PC-9 (cell line): ENCODE data around the gene ROBO1.

Experiments
- EZH2 ChIP-seq: fragments of 200-600 bp; sonication (generic); IDR thresholded peaks from 2 replicates; pipeline ENCODE4 v1.8.0; 2017; ENCODE audit warnings: antibody characterized with exemption, low read depth
- TF ChIP-seq, protein P1 (sequence below): fragments of 200-600 bp; sonication (generic); conservative IDR thresholded peaks from 2 replicates; pipeline ENCODE4 v1.6.1; 2017; ENCODE audit warnings: mixed run types, antibody characterized with exemption, mild to moderate bottlenecking, moderate library complexity

DNA sequence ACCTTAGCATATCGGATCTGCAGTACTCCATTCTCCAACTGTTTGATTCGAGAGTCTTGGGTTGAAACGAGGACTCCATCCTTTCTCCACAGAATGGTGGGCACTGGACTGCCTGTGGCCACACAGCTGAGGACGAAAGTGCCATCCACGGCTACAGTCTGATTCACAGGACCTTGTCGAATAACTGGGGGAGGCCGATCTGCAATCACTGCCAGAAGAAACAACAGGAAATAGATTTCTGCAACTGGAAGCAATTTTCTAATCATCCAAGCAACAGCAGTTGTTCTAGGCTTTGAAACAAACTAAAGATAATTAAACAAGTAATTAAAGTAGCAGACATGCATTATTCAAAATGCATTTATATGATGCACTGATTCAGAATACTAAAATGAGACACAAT is 1097.7 kb downstream of the ROBO1 start:
- TF ChIP-seq, protein P1, sequence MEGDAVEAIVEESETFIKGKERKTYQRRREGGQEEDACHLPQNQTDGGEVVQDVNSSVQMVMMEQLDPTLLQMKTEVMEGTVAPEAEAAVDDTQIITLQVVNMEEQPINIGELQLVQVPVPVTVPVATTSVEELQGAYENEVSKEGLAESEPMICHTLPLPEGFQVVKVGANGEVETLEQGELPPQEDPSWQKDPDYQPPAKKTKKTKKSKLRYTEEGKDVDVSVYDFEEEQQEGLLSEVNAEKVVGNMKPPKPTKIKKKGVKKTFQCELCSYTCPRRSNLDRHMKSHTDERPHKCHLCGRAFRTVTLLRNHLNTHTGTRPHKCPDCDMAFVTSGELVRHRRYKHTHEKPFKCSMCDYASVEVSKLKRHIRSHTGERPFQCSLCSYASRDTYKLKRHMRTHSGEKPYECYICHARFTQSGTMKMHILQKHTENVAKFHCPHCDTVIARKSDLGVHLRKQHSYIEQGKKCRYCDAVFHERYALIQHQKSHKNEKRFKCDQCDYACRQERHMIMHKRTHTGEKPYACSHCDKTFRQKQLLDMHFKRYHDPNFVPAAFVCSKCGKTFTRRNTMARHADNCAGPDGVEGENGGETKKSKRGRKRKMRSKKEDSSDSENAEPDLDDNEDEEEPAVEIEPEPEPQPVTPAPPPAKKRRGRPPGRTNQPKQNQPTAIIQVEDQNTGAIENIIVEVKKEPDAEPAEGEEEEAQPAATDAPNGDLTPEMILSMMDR: no peak
- no peak for TF ChIP-seq EZH2
